Stimulated activated CD8-positive, alpha-beta memory T cell treated with anti-CD3 and anti-CD28 coated beads, Interleukin-12 subunit alpha, Interleukin-12 subunit beta, amount 100 ng/mL, for 1 hour (primary cell): ENCODE measurements around the gene SLC43A2.
"Not testable (repeated sequence)": the region's sequence is repeated elsewhere in the genome, so short reads cannot be mapped to it uniquely, and the experiment has no call there.

Experiments
- DNase-seq: peaks from one replicate; pipeline ENCODE4 v3.0.0-alpha.2; 2020; ENCODE audit warnings: low read depth

SLC43A2 gene

GRCh38 chr17:1590029-1590746 is 38.4 kb downstream of the SLC43A2 start:
- DNase-seq = no peak

- no peak for DNase-seq
Measured at GRCh38 chr17:1588821-1589585, 39.6 kb downstream of the SLC43A2 start.

- DNase-seq = no peak
Measured at GRCh38 chr17:1584167-1584566, 44.5 kb downstream of the SLC43A2 start.

- no peak for DNase-seq
Measured at GRCh38 chr17:1583556-1583955, 45.1 kb downstream of the SLC43A2 start.

GRCh38 chr17:1582374-1582773 is 46.3 kb downstream of the SLC43A2 start:
- DNase-seq = no peak

GRCh38 chr17:1580979-1581676 is 47.5 kb downstream of the SLC43A2 start:
- no peak for DNase-seq

GRCh38 chr17:1578029-1578428 is 50.6 kb downstream of the SLC43A2 start:
- no peak for DNase-seq

GRCh38 chr17:1577583-1578013 is 51.0 kb downstream of the SLC43A2 start:
- DNase-seq = no peak

GRCh38 chr17:1577182-1577581 is 51.5 kb downstream of the SLC43A2 start:
- DNase-seq = no peak

GRCh38 chr17:1576500-1576899 is 52.1 kb downstream of the SLC43A2 start:
- no peak for DNase-seq

GRCh38 chr17:1574697-1575471 is 53.8 kb downstream of the SLC43A2 start:
- no peak for DNase-seq

- no peak for DNase-seq
Measured at GRCh38 chr17:1573932-1574696, 54.5 kb downstream of the SLC43A2 start.

- not testable (repeated sequence) for DNase-seq
Measured at GRCh38 chr17:1572646-1573045, 56.0 kb downstream of the SLC43A2 start.

- DNase-seq = no peak
Measured at GRCh38 chr17:1571341-1571704, 57.3 kb downstream of the SLC43A2 start.

GRCh38 chr17:1568950-1569810 is 59.5 kb downstream of the SLC43A2 start:
- DNase-seq = no peak

GRCh38 chr17:1566505-1567199 is 62.0 kb downstream of the SLC43A2 start:
- no peak for DNase-seq

- no peak for DNase-seq
Measured at GRCh38 chr17:1565877-1566276, 62.8 kb downstream of the SLC43A2 start.

GRCh38 chr17:1563786-1564613 is 64.6 kb downstream of the SLC43A2 start:
- no peak for DNase-seq

GRCh38 chr17:1563471-1563785 is 65.2 kb downstream of the SLC43A2 start:
- not testable (repeated sequence) for DNase-seq
